Activated naive CD8-positive, alpha-beta T cell treated with anti-CD3 and anti-CD28 coated beads, Interleukin-2, amount 50 U/mL, for 16 hours (primary cell): ENCODE results near the gene C6orf58.
"Not testable (repeated sequence)": the region's sequence is repeated elsewhere in the genome, so short reads cannot be mapped to it uniquely, and the experiment has no call there.

Source experiments
- DNase-seq: peaks from one replicate; pipeline ENCODE4 v3.0.0-alpha.2; 2020; ENCODE audit warnings: low read depth, low spot score

Gene C6orf58

DNA sequence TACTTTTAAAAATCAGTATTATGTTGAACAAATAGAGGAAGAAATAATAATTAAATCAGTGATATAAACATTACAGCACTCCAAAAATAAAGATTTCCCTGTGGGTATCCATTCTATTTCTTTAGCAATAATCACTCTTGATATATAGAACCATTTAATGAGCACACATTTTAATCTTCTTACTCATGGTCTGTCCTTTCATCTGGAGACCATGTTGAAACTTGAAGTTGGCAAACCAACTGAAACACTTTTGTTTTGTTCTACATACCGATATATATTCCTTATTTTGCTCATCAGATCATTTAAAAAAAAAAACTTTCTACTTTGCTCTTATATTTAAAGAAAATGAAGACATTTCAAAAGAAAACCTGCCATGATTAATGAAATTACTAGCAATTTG, 13.4 kb downstream of the C6orf58 start:
- no peak for DNase-seq

- no peak for DNase-seq
These were observed 16.0 kb downstream of the C6orf58 start for GRCh38 chr6:127592964-127593363.

DNA sequence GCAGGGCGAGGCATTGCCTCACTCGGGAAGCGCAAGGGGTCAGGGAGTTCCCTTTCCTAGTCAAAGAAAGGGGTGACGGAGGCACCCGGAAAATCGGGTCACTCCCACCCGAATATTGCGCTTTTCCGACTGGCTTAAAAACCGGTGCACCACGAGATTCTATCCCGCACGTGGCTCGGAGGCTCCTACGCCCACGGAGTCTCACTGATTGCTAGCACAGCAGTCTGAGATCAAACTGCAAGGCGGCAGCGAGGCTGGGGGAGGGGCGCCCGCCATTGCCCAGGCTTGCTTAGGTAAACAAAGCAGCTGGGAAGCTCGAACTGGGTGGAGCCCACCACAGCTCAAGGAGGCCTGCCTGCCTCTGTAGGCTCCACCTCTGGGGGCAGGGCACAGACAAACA, 16.5 kb downstream of the C6orf58 start:
- DNase-seq = not testable (repeated sequence)

GRCh38 chr6:127606131-127606562, 29.2 kb downstream of the C6orf58 start:
- DNase-seq = no peak

GRCh38 chr6:127608554-127609270, 31.7 kb downstream of the C6orf58 start:
- DNase-seq = no peak

GRCh38 chr6:127618729-127619128, 41.8 kb downstream of the C6orf58 start:
- no peak for DNase-seq

- DNase-seq = no peak
These were observed 53.8 kb downstream of the C6orf58 start for GRCh38 chr6:127630800-127631199.

GRCh38 chr6:127634178-127634577, 57.2 kb downstream of the C6orf58 start:
- DNase-seq = no peak

- no peak for DNase-seq
These were observed 58.1 kb downstream of the C6orf58 start for GRCh38 chr6:127635091-127635490.

- no peak for DNase-seq
These were observed 60.9 kb downstream of the C6orf58 start for GRCh38 chr6:127637830-127638409.
